ENCODE measurements around the gene SH2D6. TPM values are rescaled to one million over a fixed set of nuclear protein-coding genes. Genes with fewer than 3 reads are reported as not detected.

Gene SH2D6
- total and polyA plus RNA-seq, 9 of the 15 experiments (the other 6 are each of a cell fraction or from before 2014, with no cell fraction given), result 0.07 to 0.76 (median 0.33) TPM; not detected in 2

DNA sequence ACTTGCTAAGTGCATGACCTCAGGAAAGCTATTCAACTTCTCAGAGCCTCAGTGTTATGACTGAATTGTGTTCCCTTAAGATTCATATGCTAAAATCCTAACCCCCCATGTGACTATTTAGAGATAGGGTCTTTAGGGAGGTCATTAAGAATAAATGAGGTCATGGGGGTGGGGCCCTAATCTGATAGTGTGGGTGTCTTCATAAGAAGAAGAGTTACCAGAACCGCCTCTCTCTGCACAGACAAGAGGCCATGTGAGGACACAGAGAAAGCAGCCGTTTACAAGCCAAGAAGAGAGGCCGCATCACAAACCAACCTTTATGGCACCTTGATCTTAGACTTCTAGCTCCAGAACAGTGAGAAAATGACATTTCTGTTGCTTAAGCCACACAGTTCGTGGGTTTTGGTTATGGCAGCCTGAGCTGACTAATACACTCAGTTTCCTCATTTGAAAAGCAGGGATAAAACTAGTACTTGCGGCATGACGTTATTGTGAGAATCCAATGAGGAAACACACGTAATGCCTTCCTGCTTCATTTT, 9.9 kb downstream of the SH2D6 start (continued):
- TF ChIP-seq PRDM10 (IDR thresholded peaks at IDR 0.05; ENCODE audit: partially characterized antibody) (no peak), TAF7 (tag; IDR thresholded peaks at IDR 0.05) (no peak), E2F3 (CRISPR knock-in tag; IDR thresholded peaks at IDR 0.05) (no peak), NCOA6 (IDR thresholded peaks at IDR 0.05) (no peak), ZFX (CRISPR knock-in tag; IDR thresholded peaks at IDR 0.05) (peak; percentile 32; the same call in 1 of the 2 replicates), MGA (IDR thresholded peaks at IDR 0.05) (peak; percentile 50), ZBTB5 (IDR thresholded peaks at IDR 0.05) (no peak), ARID1B (IDR thresholded peaks at IDR 0.05) (peak; percentile 37), JUN (IDR thresholded peaks at IDR 0.05; ENCODE audit: borderline replicate concordance, low read depth, low read length) (peak; percentile 9; the same call in 1 of the 2 replicates), JUN (CRISPR knock-in tag; IDR thresholded peaks at IDR 0.05; ENCODE audit: borderline replicate concordance) (no peak), OTX1 (CRISPR knock-in tag; IDR thresholded peaks at IDR 0.05) (no peak)

Data from K562 (cell line).